Fibroblast of lung (primary cell): ENCODE results near the gene HNRNPA2B1. TPM values are rescaled to one million over a fixed set of nuclear protein-coding genes. Genes with fewer than 3 reads are reported as not detected.
"Not testable (repeated sequence)": the region's sequence is repeated elsewhere in the genome, so short reads cannot be mapped to it uniquely, and the experiment has no call there.

Experiments used
- DNase-seq, 2 donors: peaks; one replicate each; pipeline versions ENCODE4 v3.0.0 to v3.0.0-alpha.2; 2010; ENCODE audit warnings: low read depth in 2 of 2
- H2AFZ ChIP-seq: 2 replicates; pipeline ENCODE4 v1.5.1; 2012; ENCODE audit warnings: low read length, control low read depth, inconsistent platforms
- H3K27ac ChIP-seq: 2 replicates; pipeline ENCODE4 v1.5.1; 2011; ENCODE audit warnings: low read length, control low read depth; ENCODE audit not compliant: insufficient read depth
- H3K27me3 ChIP-seq: 2 replicates; pipeline ENCODE4 v1.5.1; 2011; ENCODE audit warnings: mild to moderate bottlenecking, low read length; ENCODE audit not compliant: control insufficient read depth, insufficient read depth
- H3K36me3 ChIP-seq: 2 replicates; pipeline ENCODE4 v1.5.1; 2011; ENCODE audit warnings: low read length; ENCODE audit not compliant: control insufficient read depth, insufficient read depth
- H3K4me1 ChIP-seq: 2 replicates; pipeline ENCODE4 v1.5.1; 2011; ENCODE audit warnings: low read length; ENCODE audit not compliant: control insufficient read depth, insufficient read depth; ENCODE audit errors: extremely low read depth
- H3K4me2 ChIP-seq: 2 replicates; pipeline ENCODE4 v1.5.1; 2011; ENCODE audit warnings: low read length, control low read depth; ENCODE audit not compliant: insufficient read depth; ENCODE audit errors: extremely low read depth
- H3K4me3 ChIP-seq, 4 experiments: fragments of 200-600 bp in 1 of 4; sonication (generic) in 1 of 4; replicated peaks in 1 of 4; 2 replicates each; pipeline ENCODE4 v1.5.1; 2011 to 2016; ENCODE audit warnings: low read length in 4 of 4, low read depth in 3 of 4, mild to moderate bottlenecking in 3 of 4, control low read depth in 2 of 4, inconsistent platforms in 1 of 4, mixed read lengths in 1 of 4; ENCODE audit not compliant: insufficient read depth in 1 of 4; ENCODE audit errors: control extremely low read depth in 1 of 4
- H3K79me2 ChIP-seq: 2 replicates; pipeline ENCODE4 v1.5.1; 2012; ENCODE audit warnings: mild to moderate bottlenecking, low read length, inconsistent platforms; ENCODE audit not compliant: control insufficient read depth, insufficient read depth
- H3K9ac ChIP-seq: 2 replicates; pipeline ENCODE4 v1.5.1; 2011; ENCODE audit warnings: mild to moderate bottlenecking, low read length, control low read depth; ENCODE audit not compliant: insufficient read depth
- H3K9me3 ChIP-seq: 2 replicates; pipeline ENCODE4 v1.5.1; 2012; ENCODE audit warnings: low read depth, low read length; ENCODE audit not compliant: control insufficient read depth, insufficient read depth
- H4K20me1 ChIP-seq: 2 replicates; pipeline ENCODE4 v1.5.1; 2011; ENCODE audit warnings: low read length; ENCODE audit not compliant: control insufficient read depth, insufficient read depth; ENCODE audit errors: extremely low read depth
- EZH2 ChIP-seq: IDR thresholded peaks from 2 replicates; pipeline ENCODE4 v1.5.1; 2012; ENCODE audit warnings: low read length, control low read depth, mild to moderate bottlenecking; ENCODE audit errors: missing control alignments
- polyA plus RNA-seq, 2 donors: library from polyadenylated mRNA; depleted of rRNA in 1 of 2; stranded (reverse) in 1 of 2; unstranded in 1 of 2; fragments of >200 nt; gene quantifications; 2 replicates each; pipeline ENCODE4 v1.2.1, GENCODE V29; 2011 to 2012; ENCODE audit warnings: missing spikeins in 1 of 2
- total RNA-seq: library from RNA; depleted of rRNA; stranded (reverse); fragments of >200 nt; gene quantifications from 2 replicates; pipeline ENCODE4 v1.2.1, GENCODE V29; 2014
- TF ChIP-seq, protein P1 (sequence below), 2 donors: IDR thresholded peaks in 1 of 2; conservative IDR thresholded peaks in 1 of 2; 1 replicate in 1 of 2; 2 replicates in 1 of 2; pipeline ENCODE4 v1.5.1; 2011 to 2012; ENCODE audit warnings: low read length in 2 of 2, control low read depth in 1 of 2, inconsistent platforms in 1 of 2, low read depth in 1 of 2, mild to moderate bottlenecking in 1 of 2

The HNRNPA2B1 gene
- total and polyA plus RNA-seq, 2 donors (not counting 1 experiment from before 2014, with no cell fraction given) = 82.1 to 428 TPM

DNA sequence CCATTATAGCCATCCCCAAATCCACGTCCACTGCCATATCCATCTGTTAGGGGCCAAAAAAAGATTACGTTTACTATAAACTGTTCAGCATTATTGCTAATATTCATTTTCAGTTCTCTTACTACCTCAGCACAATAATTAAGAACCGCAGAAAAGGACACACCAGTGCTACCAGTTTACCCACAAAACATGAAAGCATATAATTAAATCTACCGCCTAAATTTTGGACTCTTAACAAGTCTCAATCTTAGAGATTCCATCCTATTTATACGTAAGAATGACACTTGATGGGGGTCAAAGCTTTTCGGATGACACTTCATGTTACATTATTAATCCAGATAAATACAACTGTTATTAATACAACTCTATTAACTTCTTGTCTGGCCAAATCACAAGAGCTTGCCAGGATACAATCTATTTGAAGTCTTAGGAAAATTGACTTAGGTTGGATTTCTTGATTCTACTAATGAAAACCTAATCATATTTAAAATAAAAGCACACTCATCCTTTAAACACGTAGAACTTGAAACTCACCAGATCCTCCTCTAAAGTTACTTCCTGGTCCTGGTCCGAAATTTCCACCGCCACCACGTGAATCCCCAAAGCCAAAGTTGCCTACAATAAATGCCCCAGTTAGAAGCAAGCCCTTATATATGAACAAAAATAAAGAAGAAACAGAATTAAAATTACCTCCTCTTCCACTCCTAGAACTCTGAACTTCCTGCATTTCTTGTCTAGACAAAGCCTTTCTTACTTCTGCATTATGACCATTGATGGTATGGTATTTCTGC, 4.5 kb downstream of the HNRNPA2B1 start:
- Histone ChIP-seq H4K20me1 (peaks cover 13% of the 10 kb centered on the region), H3K79me2 (peaks cover 88% of the 10 kb centered on the region), H3K36me3 (peaks cover 8% of the 10 kb centered on the region), H3K9ac (no peak overlapping the region), H2AFZ (no peak overlapping the region), H3K4me1 (peaks cover 10% of the 10 kb centered on the region), H3K4me3 (peak overlapping the region in 3 of 4 experiments; percentile 6 to 99 (median 88)), H3K9me3 (no peaks in the 10 kb centered on the region), H3K27me3 (no peaks in the 10 kb centered on the region), H3K4me2 (peak overlapping the region; percentile 34), H3K27ac (no peak overlapping the region)
- TF ChIP-seq EZH2 = no peak
- TF ChIP-seq, protein P1, sequence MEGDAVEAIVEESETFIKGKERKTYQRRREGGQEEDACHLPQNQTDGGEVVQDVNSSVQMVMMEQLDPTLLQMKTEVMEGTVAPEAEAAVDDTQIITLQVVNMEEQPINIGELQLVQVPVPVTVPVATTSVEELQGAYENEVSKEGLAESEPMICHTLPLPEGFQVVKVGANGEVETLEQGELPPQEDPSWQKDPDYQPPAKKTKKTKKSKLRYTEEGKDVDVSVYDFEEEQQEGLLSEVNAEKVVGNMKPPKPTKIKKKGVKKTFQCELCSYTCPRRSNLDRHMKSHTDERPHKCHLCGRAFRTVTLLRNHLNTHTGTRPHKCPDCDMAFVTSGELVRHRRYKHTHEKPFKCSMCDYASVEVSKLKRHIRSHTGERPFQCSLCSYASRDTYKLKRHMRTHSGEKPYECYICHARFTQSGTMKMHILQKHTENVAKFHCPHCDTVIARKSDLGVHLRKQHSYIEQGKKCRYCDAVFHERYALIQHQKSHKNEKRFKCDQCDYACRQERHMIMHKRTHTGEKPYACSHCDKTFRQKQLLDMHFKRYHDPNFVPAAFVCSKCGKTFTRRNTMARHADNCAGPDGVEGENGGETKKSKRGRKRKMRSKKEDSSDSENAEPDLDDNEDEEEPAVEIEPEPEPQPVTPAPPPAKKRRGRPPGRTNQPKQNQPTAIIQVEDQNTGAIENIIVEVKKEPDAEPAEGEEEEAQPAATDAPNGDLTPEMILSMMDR (conservative IDR thresholded peaks at IDR 0.05 in 1 of 2, IDR thresholded peaks at IDR 0.05 in 1 of 2; ENCODE audit: low read depth in 1 of 2, low read length in 2 of 2) = no peak
- DNase-seq = no peak

DNA sequence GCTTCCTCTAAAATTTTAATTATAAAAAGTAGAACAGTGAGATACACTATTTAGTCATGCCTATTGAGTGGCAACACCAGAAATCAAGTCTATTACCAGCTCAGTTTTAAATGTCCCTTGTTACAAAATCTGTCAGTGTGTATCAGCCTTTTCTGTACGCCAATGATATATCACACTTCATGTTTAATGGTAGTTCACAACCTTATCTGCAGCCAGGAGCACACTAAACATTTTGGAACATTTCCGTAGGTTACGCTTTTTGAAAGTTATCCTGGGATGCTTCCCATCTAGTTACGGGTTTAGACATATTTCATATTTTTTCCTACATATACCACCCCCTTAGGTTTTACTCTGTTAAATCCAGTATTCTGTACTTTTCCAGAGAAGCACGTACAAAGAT, 5.4 kb downstream of the HNRNPA2B1 start:
- TF ChIP-seq, protein P1 (conservative IDR thresholded peaks at IDR 0.05 in 1 of 2, IDR thresholded peaks at IDR 0.05 in 1 of 2; ENCODE audit: low read depth in 1 of 2, low read length in 2 of 2) = no peak
- TF ChIP-seq EZH2 = no peak
- Histone ChIP-seq H3K36me3 (peaks cover 9% of the 10 kb centered on the region), H3K4me1 (peaks cover 10% of the 10 kb centered on the region), H4K20me1 (peaks cover 13% of the 10 kb centered on the region), H3K27me3 (no peaks in the 10 kb centered on the region), H2AFZ (no peak overlapping the region), H3K4me3 (no peak overlapping the region), H3K79me2 (peaks cover 84% of the 10 kb centered on the region), H3K9ac (no peak overlapping the region), H3K9me3 (no peaks in the 10 kb centered on the region), H3K4me2 (no peak overlapping the region), H3K27ac (no peak overlapping the region)
- DNase-seq = no peak

DNA sequence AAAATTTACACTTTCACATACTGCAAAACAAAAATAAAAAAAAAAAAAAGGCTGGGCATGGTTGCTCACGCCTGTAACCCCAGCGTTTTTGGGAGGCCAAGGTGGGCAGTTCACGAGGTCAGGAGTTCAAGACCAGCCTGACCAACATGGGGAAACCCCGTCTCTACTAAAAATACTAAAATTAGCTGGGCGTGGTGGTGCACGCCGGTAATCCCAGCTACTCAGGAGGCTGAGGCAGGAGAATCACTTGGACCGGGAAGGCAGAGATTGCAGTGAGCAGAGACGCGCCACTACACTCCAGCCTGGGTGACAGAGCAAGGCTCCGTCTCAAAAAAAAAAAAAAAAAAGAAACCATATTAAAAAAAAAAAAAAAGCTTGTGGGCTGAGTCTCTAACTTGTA, 5.8 kb downstream of the HNRNPA2B1 start:
- H2AFZ ChIP-seq, DNase-seq, H3K4me3 ChIP-seq, H3K9me3 ChIP-seq, H3K27ac ChIP-seq, H3K4me2 ChIP-seq, H3K27me3 ChIP-seq, H3K9ac ChIP-seq, H3K4me1 ChIP-seq, H3K36me3 ChIP-seq: not testable (repeated sequence)
- Histone ChIP-seq H4K20me1 (peaks cover 13% of the 10 kb centered on the region), H3K79me2 (peaks cover 80% of the 10 kb centered on the region)
